ENCODE results near the gene FAM181B. TPM values are rescaled to one million over a fixed set of nuclear protein-coding genes. Genes with fewer than 3 reads are reported as not detected.

The FAM181B gene
- total and polyA plus RNA-seq, 2 of the 13 experiments (the other 11 are each of a cell fraction or from before 2014, with no cell fraction given), result not detected

DNA sequence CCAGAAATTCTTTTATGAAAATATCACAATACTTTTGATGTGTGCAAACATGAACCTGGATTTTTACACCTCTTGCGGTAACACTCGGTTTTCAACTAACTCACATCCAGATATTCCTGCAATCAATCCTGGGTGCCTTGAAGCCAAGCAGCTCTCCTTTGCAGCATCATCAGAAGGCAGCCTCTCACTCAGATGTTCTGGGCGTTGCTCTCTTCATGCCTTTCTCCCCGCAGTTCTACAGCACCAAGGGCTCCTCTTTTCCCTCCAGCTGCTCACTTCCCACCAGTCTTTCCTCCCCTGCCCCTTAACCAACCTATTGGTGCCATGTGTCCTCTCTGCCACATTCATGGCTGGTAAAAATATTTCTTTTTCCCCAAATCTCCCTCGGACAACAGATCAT lies 2.9 kb downstream of the FAM181B start:
- in situ Hi-C loops (cut with HindIII; ENCODE audit: extremely low pct_ligation_motif_present, low pct_unique_long_range_greater_than_20kb) (loop anchor here (5.0 kb wide), 1 partner anchor 132 kb away; no protein-coding TSS in a partner anchor), intact Hi-C loops (cut with micrococcal nuclease; ENCODE audit: unreplicated experiment) (no loop called here)
- no TSS peak for BruUV-seq (replicated peaks)
- DNase-seq (ENCODE audit: low spot score), result no peak
- Histone ChIP-seq H2AFZ (ENCODE audit: low read length) (no peak overlapping the region), H3K4me2 (ENCODE audit: low read depth, low read length) (no peak overlapping the region), H3K4me1 (ENCODE audit: insufficient read depth, low read length) (peaks cover 5% of the 10 kb centered on the region; the same call in 1 of the 2 replicates), H3K36me3 (replicated peaks in 1 of 2; ENCODE audit: control insufficient read depth in 1 of 2, insufficient read depth in 2 of 2, low read length in 2 of 2) (no peaks in the 10 kb centered on the region), H3K9me3 (ENCODE audit: low read length) (no peaks in the 10 kb centered on the region), H4K20me1 (ENCODE audit: insufficient read depth, low read length) (no peaks in the 10 kb centered on the region), H3K27me3 (ENCODE audit: control insufficient read depth in 1 of 2, insufficient read depth in 2 of 2, low read length in 2 of 2) (peaks cover 7 to 58% of the 10 kb centered on the region in 2 experiments), H3K79me2 (ENCODE audit: insufficient read depth, low read length) (no peaks in the 10 kb centered on the region), H3K9ac (ENCODE audit: insufficient read depth, low read depth, low read length) (no peak overlapping the region), H3K4me3 (replicated peaks in 1 of 3; ENCODE audit: insufficient read depth in 1 of 3, low read depth in 2 of 3, low read length in 3 of 3) (no peak overlapping the region), H3K27ac (ENCODE audit: extremely low read length, insufficient read depth, low read length) (no peak overlapping the region)
- FAIRE-seq, result no peak
- POLR2A ChIA-PET, result no interaction called here
- 16% methylated on average over 5 of the region's 5 CpGs for WGBS (ENCODE audit: low lambda C conversion rate)
- CTCF ChIA-PET (ENCODE audit: low intra/inter-chr PET ratio, low total read pairs), result no interaction called here
- TF ChIP-seq, protein P1, sequence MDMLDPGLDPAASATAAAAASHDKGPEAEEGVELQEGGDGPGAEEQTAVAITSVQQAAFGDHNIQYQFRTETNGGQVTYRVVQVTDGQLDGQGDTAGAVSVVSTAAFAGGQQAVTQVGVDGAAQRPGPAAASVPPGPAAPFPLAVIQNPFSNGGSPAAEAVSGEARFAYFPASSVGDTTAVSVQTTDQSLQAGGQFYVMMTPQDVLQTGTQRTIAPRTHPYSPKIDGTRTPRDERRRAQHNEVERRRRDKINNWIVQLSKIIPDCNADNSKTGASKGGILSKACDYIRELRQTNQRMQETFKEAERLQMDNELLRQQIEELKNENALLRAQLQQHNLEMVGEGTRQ (IDR thresholded peaks at IDR 0.05; ENCODE audit: low read depth, low read length), result no peak
- TF ChIP-seq, protein P1 (CRISPR knock-in tag; IDR thresholded peaks at IDR 0.05; ENCODE audit: borderline replicate concordance), result no peak
- no peak for TF ChIP-seq NR1H2 (CRISPR knock-in tag; IDR thresholded peaks at IDR 0.05; ENCODE audit: borderline replicate concordance, low read depth)
- TF ChIP-seq SMC3 (IDR thresholded peaks at IDR 0.05; ENCODE audit: low read length), result no peak
- no peak for TF ChIP-seq PHB2 (IDR thresholded peaks at IDR 0.05; ENCODE audit: partially characterized antibody)
- no peak for ATAC-seq

DNA sequence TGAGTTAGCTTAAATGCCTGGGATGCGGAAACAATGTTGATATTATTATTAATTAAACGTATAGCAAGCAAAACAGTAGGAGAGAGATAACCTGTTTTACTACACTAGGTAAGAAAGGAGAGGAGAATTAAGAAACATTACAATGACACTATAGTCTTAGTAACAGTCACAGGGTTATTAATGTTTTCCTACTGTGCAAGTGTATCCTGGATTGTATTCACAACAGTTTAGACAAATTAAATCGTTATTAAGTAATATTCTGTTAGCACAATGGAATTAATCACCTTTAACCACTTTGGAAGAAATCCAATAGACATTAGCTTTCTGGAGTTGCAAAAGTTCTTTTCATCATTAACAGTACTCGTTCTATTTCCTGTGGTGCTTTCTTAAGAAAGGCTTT lies 3.4 kb downstream of the FAM181B start:
- BruUV-seq (replicated peaks), result no TSS peak
- Histone ChIP-seq H3K79me2 (ENCODE audit: insufficient read depth, low read length) (no peaks in the 10 kb centered on the region), H4K20me1 (ENCODE audit: insufficient read depth, low read length) (no peaks in the 10 kb centered on the region), H3K27me3 (ENCODE audit: control insufficient read depth in 1 of 2, insufficient read depth in 2 of 2, low read length in 2 of 2) (peaks cover 7 to 58% of the 10 kb centered on the region in 2 experiments), H3K4me1 (ENCODE audit: insufficient read depth, low read length) (peaks cover 5% of the 10 kb centered on the region; the same call in 1 of the 2 replicates), H3K9ac (ENCODE audit: insufficient read depth, low read depth, low read length) (no peak overlapping the region), H3K36me3 (replicated peaks in 1 of 2; ENCODE audit: control insufficient read depth in 1 of 2, insufficient read depth in 2 of 2, low read length in 2 of 2) (no peaks in the 10 kb centered on the region), H3K4me2 (ENCODE audit: low read depth, low read length) (no peak overlapping the region), H3K27ac (ENCODE audit: extremely low read length, insufficient read depth, low read length) (no peak overlapping the region), H3K4me3 (replicated peaks in 1 of 3; ENCODE audit: insufficient read depth in 1 of 3, low read depth in 2 of 3, low read length in 3 of 3) (no peak overlapping the region), H3K9me3 (ENCODE audit: low read length) (no peaks in the 10 kb centered on the region), H2AFZ (ENCODE audit: low read length) (no peak overlapping the region)
- FAIRE-seq, result no peak
- in situ Hi-C loops (cut with HindIII; ENCODE audit: extremely low pct_ligation_motif_present, low pct_unique_long_range_greater_than_20kb) (loop anchor here (5.0 kb wide), 1 partner anchor 132 kb away; no protein-coding TSS in a partner anchor), intact Hi-C loops (cut with micrococcal nuclease; ENCODE audit: unreplicated experiment) (no loop called here)
- no peak for DNase-seq (ENCODE audit: low spot score)
- ATAC-seq, result no peak
- whole genome bisulfite sequencing (ENCODE audit: low lambda C conversion rate), result 42% methylated on average over 4 of the region's 4 CpGs
- ChIA-PET POLR2A (no interaction called here), CTCF (ENCODE audit: low intra/inter-chr PET ratio, low total read pairs) (no interaction called here)
- TF ChIP-seq ZNF7 (CRISPR knock-in tag; IDR thresholded peaks at IDR 0.05) (no peak), NFKB2 (CRISPR knock-in tag; IDR thresholded peaks at IDR 0.05; ENCODE audit: borderline replicate concordance) (no peak), ZBTB3 (CRISPR knock-in tag; IDR thresholded peaks at IDR 0.05; ENCODE audit: borderline replicate concordance, low read depth) (no peak), ZNF333 (CRISPR knock-in tag; IDR thresholded peaks at IDR 0.05; ENCODE audit: borderline replicate concordance) (no peak)
- TF ChIP-seq, protein P2, sequence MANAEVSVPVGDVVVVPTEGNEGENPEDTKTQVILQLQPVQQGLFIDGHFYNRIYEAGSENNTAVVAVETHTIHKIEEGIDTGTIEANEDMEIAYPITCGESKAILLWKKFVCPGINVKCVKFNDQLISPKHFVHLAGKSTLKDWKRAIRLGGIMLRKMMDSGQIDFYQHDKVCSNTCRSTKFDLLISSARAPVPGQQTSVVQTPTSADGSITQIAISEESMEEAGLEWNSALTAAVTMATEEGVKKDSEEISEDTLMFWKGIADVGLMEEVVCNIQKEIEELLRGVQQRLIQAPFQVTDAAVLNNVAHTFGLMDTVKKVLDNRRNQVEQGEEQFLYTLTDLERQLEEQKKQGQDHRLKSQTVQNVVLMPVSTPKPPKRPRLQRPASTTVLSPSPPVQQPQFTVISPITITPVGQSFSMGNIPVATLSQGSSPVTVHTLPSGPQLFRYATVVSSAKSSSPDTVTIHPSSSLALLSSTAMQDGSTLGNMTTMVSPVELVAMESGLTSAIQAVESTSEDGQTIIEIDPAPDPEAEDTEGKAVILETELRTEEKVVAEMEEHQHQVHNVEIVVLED (CRISPR knock-in tag; IDR thresholded peaks at IDR 0.05; ENCODE audit: borderline replicate concordance), result no peak

Data from HepG2 (cell line).